ENCODE data around the gene CHID1.

CHID1 gene

GRCh38 chr11:863910-864827 lies 46.4 kb downstream of the CHID1 start:
- no peak for DNase-seq (ENCODE audit: low read depth)

GRCh38 chr11:863023-863909 lies 47.3 kb downstream of the CHID1 start:
- no peak for DNase-seq (ENCODE audit: low read depth)

GRCh38 chr11:862696-863022 lies 48.0 kb downstream of the CHID1 start:
- no peak for DNase-seq (ENCODE audit: low read depth)

GRCh38 chr11:862081-862661 lies 48.4 kb downstream of the CHID1 start:
- no peak for DNase-seq (ENCODE audit: low read depth)

- DNase-seq (ENCODE audit: low read depth): no peak
Observed at GRCh38 chr11:861105-861479, 49.5 kb downstream of the CHID1 start.

- no peak for DNase-seq (ENCODE audit: low read depth)
Observed at GRCh38 chr11:860234-861104, 50.1 kb downstream of the CHID1 start.

GRCh38 chr11:859394-860131 lies 51.0 kb downstream of the CHID1 start:
- peak; percentile 78 for DNase-seq (ENCODE audit: low read depth)

GRCh38 chr11:858762-859339 lies 51.8 kb downstream of the CHID1 start:
- no peak for DNase-seq (ENCODE audit: low read depth)

- no peak for DNase-seq (ENCODE audit: low read depth)
Observed at GRCh38 chr11:858053-858761, 52.4 kb downstream of the CHID1 start.

- DNase-seq (ENCODE audit: low read depth): no peak
Observed at GRCh38 chr11:856397-856796, 54.2 kb downstream of the CHID1 start.

GRCh38 chr11:855796-856195 lies 54.8 kb downstream of the CHID1 start:
- DNase-seq (ENCODE audit: low read depth): no peak

GRCh38 chr11:855330-855674 lies 55.3 kb downstream of the CHID1 start:
- DNase-seq (ENCODE audit: low read depth): no peak

GRCh38 chr11:854601-855329 lies 55.8 kb downstream of the CHID1 start:
- no peak for DNase-seq (ENCODE audit: low read depth)

GRCh38 chr11:853682-854448 lies 56.7 kb downstream of the CHID1 start:
- DNase-seq (ENCODE audit: low read depth): no peak

- DNase-seq (ENCODE audit: low read depth): no peak
Observed at GRCh38 chr11:852762-853161, 57.8 kb downstream of the CHID1 start.

- no peak for DNase-seq (ENCODE audit: low read depth)
Observed at GRCh38 chr11:850775-851763, 59.5 kb downstream of the CHID1 start.
